ENCODE data around the gene PLTP. TPM values are rescaled to one million over a fixed set of nuclear protein-coding genes. Genes with fewer than 3 reads are reported as not detected.

PLTP gene
- total and polyA plus RNA-seq, 2 of the 13 experiments (the other 11 are each of a cell fraction or from before 2014, with no cell fraction given) = 16.9 to 28.6 TPM

- CTCF ChIA-PET (ENCODE audit: low intra/inter-chr PET ratio, low total read pairs) = no interaction called here
- peak overlapping the region; percentile 27 for H3K27ac ChIP-seq (ENCODE audit: extremely low read length, insufficient read depth, low read length)
These were observed 51.3 kb downstream of the PLTP start for GRCh38 chr20:45860560-45861220.

More at GRCh38 chr20:45860560-45861220, 51.3 kb downstream of the PLTP start:
- DNase-seq (ENCODE audit: low spot score) (no peak), ATAC-seq (no peak), FAIRE-seq (no peak)
- H3K4me2 ChIP-seq (ENCODE audit: low read depth, low read length) = peak overlapping the region; percentile 40
- POLR2A ChIA-PET = interaction anchor here (1.2 to 7.6 kb wide), 5 partner anchors 22 to 69 kb away, joined by 3 to 85 read pairs (median 6); partner anchors contain the start of genes CTSA, DNTTIP1, NEURL2 and SNX21
- in situ Hi-C loops (cut with HindIII; ENCODE audit: extremely low pct_ligation_motif_present, low pct_unique_long_range_greater_than_20kb) = no loop called here
- no peaks in the 10 kb centered on the region for H3K36me3 ChIP-seq (replicated peaks in 1 of 2; ENCODE audit: control insufficient read depth in 1 of 2, insufficient read depth in 2 of 2, low read length in 2 of 2)
- 77% methylated on average over 7 of the region's 7 CpGs for WGBS (ENCODE audit: low lambda C conversion rate)
- no TSS peak for BruUV-seq (replicated peaks)
- H2AFZ ChIP-seq (ENCODE audit: low read length) = no peak overlapping the region
- no peaks in the 10 kb centered on the region for H3K9me3 ChIP-seq (ENCODE audit: low read length)
- peaks cover 85% of the 10 kb centered on the region for H3K4me1 ChIP-seq (ENCODE audit: insufficient read depth, low read length)
- intact Hi-C loops (cut with micrococcal nuclease; ENCODE audit: unreplicated experiment) = no loop called here
- TF ChIP-seq HIVEP1 (CRISPR knock-in tag; IDR thresholded peaks at IDR 0.05) (no peak), ZNF878 (CRISPR knock-in tag; IDR thresholded peaks at IDR 0.05) (0 out of 2 replicates have a peak, but pooled peaks have one; percentile 47), DRAP1 (CRISPR knock-in tag; IDR thresholded peaks at IDR 0.05) (0 out of 2 replicates have a peak, but pooled peaks have one; percentile 7), HHEX (CRISPR knock-in tag; IDR thresholded peaks at IDR 0.05) (0 out of 2 replicates have a peak, but pooled peaks have one; percentile 5), FOSL2 (CRISPR knock-in tag; IDR thresholded peaks at IDR 0.05) (peak; percentile 49), ZBTB14 (CRISPR knock-in tag; IDR thresholded peaks at IDR 0.05) (no peak), ZNF615 (CRISPR knock-in tag; IDR thresholded peaks at IDR 0.05; ENCODE audit: borderline replicate concordance) (no peak), XRCC5 (optimal IDR thresholded peaks at IDR 0.05; ENCODE audit: low read length) (peak; percentile 5), ZNF367 (CRISPR knock-in tag; IDR thresholded peaks at IDR 0.05; ENCODE audit: borderline replicate concordance) (no peak), SNAPC2 (CRISPR knock-in tag; IDR thresholded peaks at IDR 0.05) (no peak)
- H3K9ac ChIP-seq (ENCODE audit: insufficient read depth, low read depth, low read length) = no peak overlapping the region
- H3K4me3 ChIP-seq (replicated peaks in 1 of 3; ENCODE audit: insufficient read depth in 1 of 3, low read depth in 2 of 3, low read length in 3 of 3) = no peak overlapping the region
- H3K27me3 ChIP-seq (ENCODE audit: control insufficient read depth in 1 of 2, insufficient read depth in 2 of 2, low read length in 2 of 2) = no peaks in the 10 kb centered on the region; a peak in 1 of 5 replicates
- no peaks in the 10 kb centered on the region for H4K20me1 ChIP-seq (ENCODE audit: insufficient read depth, low read length)
- peaks cover 4% of the 10 kb centered on the region for H3K79me2 ChIP-seq (ENCODE audit: insufficient read depth, low read length)

Data from HepG2 (cell line).